Activated T-helper 17 cell treated with anti-CD3 and anti-CD28 coated beads, Interleukin-2, amount 50 U/mL, for 72 hours (primary cell): ENCODE data around the gene PGD. TPM values are rescaled to one million over a fixed set of nuclear protein-coding genes. Genes with fewer than 3 reads are reported as not detected.
"Not testable (repeated sequence)": the region's sequence is repeated elsewhere in the genome, so short reads cannot be mapped to it uniquely, and the experiment has no call there.

Experiments
- ATAC-seq: fragments of 150-1000 bp; cut with Tn5 transposase; replicated peaks from 2 replicates; pipeline ENCODE4 v1.10.0; 2021; ENCODE audit warnings: mild to moderate bottlenecking, moderate library complexity
- H3K27ac Mint-ChIP-seq: one replicate; pipeline ENCODE4 v1.8.0; 2022; ENCODE audit warnings: mixed read lengths
- H3K27me3 Mint-ChIP-seq: one replicate; pipeline ENCODE4 v1.8.0; 2022; ENCODE audit warnings: mixed read lengths
- H3K36me3 Mint-ChIP-seq: one replicate; pipeline ENCODE4 v1.8.0; 2022; ENCODE audit warnings: low read depth, mild to moderate bottlenecking, mixed read lengths
- H3K4me1 Mint-ChIP-seq: one replicate; pipeline ENCODE4 v1.8.0; 2022; ENCODE audit warnings: mixed read lengths
- H3K4me3 Mint-ChIP-seq: one replicate; pipeline ENCODE4 v1.8.0; 2022; ENCODE audit warnings: mild to moderate bottlenecking, mixed read lengths
- H3K9me3 Mint-ChIP-seq: one replicate; pipeline ENCODE4 v1.8.0; 2022; ENCODE audit warnings: mixed read lengths
- total RNA-seq, 2 donors: library from RNA; stranded (reverse); gene quantifications; one replicate each; pipeline ENCODE4 v1.2.3, GENCODE V29; 2022

Gene PGD
- total RNA-seq, 2 donors from 2014 or later: 24.8 to 86.0 TPM

- H3K27me3 Mint-ChIP-seq: no peaks in the 10 kb centered on the region
- no peak overlapping the region for H3K4me3 Mint-ChIP-seq
- H3K27ac Mint-ChIP-seq: no peak overlapping the region
- H3K4me1 Mint-ChIP-seq: no peaks in the 10 kb centered on the region
- H3K36me3 Mint-ChIP-seq: no peaks in the 10 kb centered on the region
- ATAC-seq: no peak
- no peaks in the 10 kb centered on the region for H3K9me3 Mint-ChIP-seq
Measured at GRCh38 chr1:10386761-10387676, 11.8 kb upstream of the PGD start.

DNA sequence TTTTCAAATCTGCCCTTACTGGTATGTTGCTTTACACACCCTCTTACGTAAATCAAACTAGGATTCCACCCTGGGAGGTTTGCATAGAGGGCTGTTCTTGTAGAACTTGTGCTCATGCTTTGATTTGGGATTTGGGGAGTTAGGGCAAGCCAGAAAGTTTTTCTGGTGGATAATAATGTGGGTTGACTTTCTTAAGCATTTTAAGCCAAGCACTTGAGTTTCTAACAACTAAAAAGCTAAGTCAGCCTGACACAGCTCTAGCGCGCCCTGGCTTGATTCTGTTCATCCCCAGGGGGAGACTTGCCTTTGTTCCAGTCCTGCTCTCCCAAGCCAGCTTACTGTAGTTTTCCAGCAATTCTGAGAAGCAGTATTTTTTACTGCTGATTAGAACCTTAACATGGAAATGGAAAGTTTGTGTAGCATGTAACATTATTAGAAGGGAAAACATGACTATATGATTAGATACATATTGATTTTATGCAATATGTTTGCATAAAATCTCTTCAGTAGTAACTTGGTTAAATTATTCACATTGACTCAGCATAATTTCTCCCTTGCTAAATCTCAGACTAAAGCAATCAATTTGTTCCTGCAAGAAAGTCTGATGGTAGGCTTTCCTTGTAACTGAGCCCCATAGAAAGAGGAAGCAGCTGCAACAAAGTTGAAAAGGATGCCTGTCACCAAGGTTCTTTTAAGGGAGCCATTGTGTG lies 11.0 kb upstream of the PGD start:
- ATAC-seq: no peak
- Mint-ChIP-seq H3K27ac (no peak overlapping the region), H3K9me3 (no peaks in the 10 kb centered on the region), H3K27me3 (no peaks in the 10 kb centered on the region), H3K4me1 (no peaks in the 10 kb centered on the region), H3K36me3 (no peaks in the 10 kb centered on the region), H3K4me3 (no peak overlapping the region)

DNA sequence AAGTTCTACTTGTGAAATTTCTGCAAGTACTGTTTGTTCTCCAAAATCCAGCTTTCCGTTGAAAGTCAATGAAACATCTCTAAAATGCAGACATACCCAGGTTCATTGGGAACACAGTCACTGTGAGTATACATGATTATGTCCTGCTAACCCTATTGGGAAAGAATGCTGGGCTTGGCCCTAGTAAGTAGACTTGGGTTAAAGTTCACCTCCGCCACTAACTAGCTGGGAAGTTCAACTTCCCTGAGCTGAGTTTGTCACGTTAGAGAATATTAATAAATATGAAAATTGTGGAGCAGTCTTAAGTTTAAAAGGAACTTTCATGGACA lies 10.5 kb upstream of the PGD start:
- Mint-ChIP-seq H3K9me3 (no peaks in the 10 kb centered on the region), H3K36me3 (no peaks in the 10 kb centered on the region), H3K27me3 (no peaks in the 10 kb centered on the region), H3K4me3 (no peak overlapping the region), H3K27ac (no peak overlapping the region), H3K4me1 (no peaks in the 10 kb centered on the region)
- ATAC-seq: no peak

- Mint-ChIP-seq H3K4me3 (no peak overlapping the region), H3K27ac (no peak overlapping the region), H3K27me3 (no peaks in the 10 kb centered on the region), H3K9me3 (no peaks in the 10 kb centered on the region), H3K4me1 (no peaks in the 10 kb centered on the region), H3K36me3 (no peaks in the 10 kb centered on the region)
- ATAC-seq: no peak
Measured at GRCh38 chr1:10389271-10389973, 9.4 kb upstream of the PGD start.

GRCh38 chr1:10396870-10397269 lies 2.0 kb upstream of the PGD start:
- H3K4me1 Mint-ChIP-seq: peaks cover 10% of the 10 kb centered on the region
- H3K27me3 Mint-ChIP-seq: no peaks in the 10 kb centered on the region
- peak overlapping the region; percentile 7 for H3K4me3 Mint-ChIP-seq
- peaks cover 19% of the 10 kb centered on the region for H3K36me3 Mint-ChIP-seq
- H3K27ac Mint-ChIP-seq: no peak overlapping the region
- ATAC-seq: no peak
- H3K9me3 Mint-ChIP-seq: no peaks in the 10 kb centered on the region

DNA sequence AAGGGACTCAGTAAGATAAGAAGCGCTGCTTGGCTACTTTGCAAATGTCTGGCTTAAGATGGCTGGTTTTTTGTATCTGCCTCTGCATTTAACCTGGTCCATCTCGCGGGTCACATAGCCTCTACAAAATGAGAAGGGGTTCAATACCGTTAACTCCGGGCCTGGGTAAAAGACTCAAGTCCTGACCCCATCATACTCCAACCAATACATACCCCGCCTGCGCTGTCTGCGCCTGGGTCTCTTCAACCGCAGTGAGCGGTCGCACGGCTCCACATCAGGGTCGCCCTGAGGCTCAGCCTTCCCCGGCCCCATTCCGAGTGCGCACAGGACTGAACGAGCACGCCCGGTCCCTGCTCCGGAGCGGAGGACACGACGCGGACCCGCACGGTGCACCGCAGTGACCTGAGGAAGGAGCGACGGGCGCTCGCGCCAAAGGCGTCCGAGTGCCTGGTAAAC lies 558 bp upstream of the PGD start:
- Mint-ChIP-seq H3K4me3 (peak overlapping the region; percentile 88), H3K9me3 (no peaks in the 10 kb centered on the region), H3K27ac (no peak overlapping the region), H3K4me1 (peaks cover 10% of the 10 kb centered on the region), H3K27me3 (no peaks in the 10 kb centered on the region), H3K36me3 (peaks cover 26% of the 10 kb centered on the region)
- no peak for ATAC-seq

- peaks cover 10% of the 10 kb centered on the region for H3K4me1 Mint-ChIP-seq
- H3K27me3 Mint-ChIP-seq: no peaks in the 10 kb centered on the region
- no peaks in the 10 kb centered on the region for H3K9me3 Mint-ChIP-seq
- peak overlapping the region; percentile 26 for H3K27ac Mint-ChIP-seq
- no peak for ATAC-seq
- peak overlapping the region; percentile 88 for H3K4me3 Mint-ChIP-seq
- peaks cover 38% of the 10 kb centered on the region for H3K36me3 Mint-ChIP-seq
Measured at GRCh38 chr1:10399444-10399941, 629 bp downstream of the PGD start.

GRCh38 chr1:10400013-10400412 lies 1.1 kb downstream of the PGD start:
- ATAC-seq: no peak
- peaks cover 43% of the 10 kb centered on the region for H3K36me3 Mint-ChIP-seq
- H3K9me3 Mint-ChIP-seq: no peaks in the 10 kb centered on the region
- peaks cover 10% of the 10 kb centered on the region for H3K4me1 Mint-ChIP-seq
- peak overlapping the region; percentile 88 for H3K4me3 Mint-ChIP-seq
- H3K27me3 Mint-ChIP-seq: no peaks in the 10 kb centered on the region
- peak overlapping the region; percentile 26 for H3K27ac Mint-ChIP-seq

DNA sequence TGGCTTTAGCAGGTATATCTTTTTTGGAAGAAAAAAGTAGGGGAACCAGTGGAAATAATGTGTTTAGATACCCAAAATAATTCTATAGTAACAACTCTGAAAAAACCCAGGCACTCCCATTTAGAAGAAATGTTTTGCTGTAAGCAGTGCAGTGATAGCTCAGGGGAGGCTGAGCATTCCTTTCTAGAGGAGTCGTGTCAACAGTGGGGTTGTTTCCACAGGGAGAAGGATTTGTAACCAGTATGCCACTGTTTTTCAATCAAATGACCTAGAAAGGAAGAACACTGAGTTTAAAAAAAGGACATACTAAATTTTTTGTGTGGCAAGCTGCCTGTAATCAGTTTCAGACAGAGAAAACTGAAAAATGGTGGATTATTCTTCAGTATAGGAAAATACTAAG lies 2.4 kb downstream of the PGD start:
- Mint-ChIP-seq H3K9me3 (no peaks in the 10 kb centered on the region), H3K27ac (no peak overlapping the region), H3K27me3 (no peaks in the 10 kb centered on the region), H3K4me1 (peaks cover 10% of the 10 kb centered on the region), H3K36me3 (peaks cover 48% of the 10 kb centered on the region), H3K4me3 (no peak overlapping the region)
- no peak for ATAC-seq

- ATAC-seq: no peak
- no peaks in the 10 kb centered on the region for H3K9me3 Mint-ChIP-seq
- H3K4me1 Mint-ChIP-seq: peaks cover 10% of the 10 kb centered on the region
- H3K4me3 Mint-ChIP-seq: no peak overlapping the region
- H3K27ac Mint-ChIP-seq: no peak overlapping the region
- peaks cover 63% of the 10 kb centered on the region for H3K36me3 Mint-ChIP-seq
- H3K27me3 Mint-ChIP-seq: no peaks in the 10 kb centered on the region
Measured at GRCh38 chr1:10402729-10403274, 3.9 kb downstream of the PGD start.

- Mint-ChIP-seq H3K9me3 (no peaks in the 10 kb centered on the region), H3K27ac (no peak overlapping the region), H3K4me1 (no peaks in the 10 kb centered on the region), H3K36me3 (peaks cover 85% of the 10 kb centered on the region), H3K27me3 (no peaks in the 10 kb centered on the region), H3K4me3 (no peak overlapping the region)
- no peak for ATAC-seq
Measured at GRCh38 chr1:10407201-10407600, 8.3 kb downstream of the PGD start.

DNA sequence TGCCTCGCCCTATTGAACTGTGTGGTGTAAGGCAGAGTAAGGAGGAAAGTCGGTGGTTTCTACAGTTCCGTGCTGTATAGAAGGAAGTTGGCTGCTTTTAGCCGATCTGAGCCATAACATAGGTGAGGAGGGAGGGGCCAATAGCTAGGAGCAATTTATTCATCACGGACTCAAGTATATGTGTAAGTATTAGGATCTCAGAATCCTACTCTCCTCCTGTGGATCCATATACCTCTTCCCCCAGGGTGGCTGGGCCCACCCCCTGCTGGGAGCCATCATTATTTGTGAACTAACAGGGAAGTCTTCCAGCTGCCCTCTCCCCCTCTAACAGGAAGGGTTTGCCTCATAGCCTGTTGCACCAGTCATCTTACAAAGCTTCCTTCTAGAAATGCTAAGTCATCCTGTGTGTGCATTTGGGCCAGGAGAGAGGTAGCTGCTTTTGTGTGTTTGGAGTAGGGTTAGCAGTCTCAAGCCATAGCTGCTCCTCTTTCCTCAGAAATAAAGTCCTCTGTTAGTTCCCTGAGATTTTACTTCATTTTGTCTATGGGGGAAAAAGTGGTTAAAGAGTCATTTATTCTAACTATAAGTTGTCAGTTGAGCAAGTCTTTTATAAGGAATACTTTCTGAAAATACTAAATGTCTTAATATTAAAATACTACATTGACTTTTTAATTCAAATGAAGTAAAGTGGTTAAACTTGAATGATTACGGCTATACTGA lies 16.5 kb downstream of the PGD start:
- Mint-ChIP-seq H3K27ac (peak overlapping the region; percentile 83), H3K36me3 (peaks cover 93% of the 10 kb centered on the region), H3K4me1 (peaks cover 6% of the 10 kb centered on the region), H3K4me3 (peak overlapping the region; percentile 7), H3K27me3 (no peaks in the 10 kb centered on the region), H3K9me3 (no peaks in the 10 kb centered on the region)
- peak; percentile 38 for ATAC-seq

DNA sequence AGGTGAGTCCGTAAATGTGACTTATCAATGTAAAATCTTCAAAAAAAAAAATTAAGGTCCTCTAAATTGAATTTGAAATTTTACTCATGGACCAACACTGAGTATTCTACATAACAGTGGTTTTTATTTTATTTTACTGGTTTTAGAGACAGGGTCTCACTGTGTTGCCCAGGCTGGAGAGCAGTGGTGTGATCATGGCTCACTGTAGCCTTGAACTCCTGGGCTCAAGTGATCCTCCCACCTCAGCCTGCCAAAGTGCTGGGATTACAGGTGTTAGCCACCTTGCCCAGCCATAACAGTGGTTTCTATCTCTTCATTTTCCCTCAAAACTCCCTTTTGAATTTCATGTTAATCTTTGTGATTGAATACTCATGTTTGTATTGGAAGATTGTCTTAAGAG lies 17.1 kb downstream of the PGD start:
- ATAC-seq, H3K9me3 Mint-ChIP-seq, H3K27me3 Mint-ChIP-seq, H3K4me1 Mint-ChIP-seq, H3K4me3 Mint-ChIP-seq: not testable (repeated sequence)
- H3K36me3 Mint-ChIP-seq: peaks cover 97% of the 10 kb centered on the region
- H3K27ac Mint-ChIP-seq: peak overlapping the region; percentile 66

DNA sequence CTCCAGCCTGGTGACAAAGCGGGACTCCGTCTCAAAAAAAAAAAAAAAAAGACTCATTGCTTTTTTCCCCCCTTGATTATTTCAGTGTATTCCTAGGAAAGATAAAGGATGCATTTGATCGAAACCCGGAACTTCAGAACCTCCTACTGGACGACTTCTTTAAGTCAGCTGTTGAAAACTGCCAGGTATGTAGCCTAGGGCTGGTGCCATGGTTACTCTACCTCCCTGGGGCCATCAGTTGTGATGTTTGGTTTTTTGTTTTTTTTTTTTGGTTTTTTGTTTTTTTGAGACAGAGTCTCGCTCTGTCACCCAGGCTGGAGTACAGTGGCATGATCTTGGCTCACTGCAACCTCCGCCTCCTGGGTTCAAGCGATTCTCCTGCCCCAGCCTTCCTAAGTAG lies 19.9 kb downstream of the PGD start:
- H3K27me3 Mint-ChIP-seq, H3K4me1 Mint-ChIP-seq, ATAC-seq, H3K4me3 Mint-ChIP-seq, H3K27ac Mint-ChIP-seq, H3K9me3 Mint-ChIP-seq: not testable (repeated sequence)
- H3K36me3 Mint-ChIP-seq: peaks cover 74% of the 10 kb centered on the region
